Ovary (tissue), 9 donors: ENCODE data around the gene ARSG. TPM values are rescaled to one million over a fixed set of nuclear protein-coding genes. Genes with fewer than 3 reads are reported as not detected.
"Not testable (repeated sequence)": the region's sequence is repeated elsewhere in the genome, so short reads cannot be mapped to it uniquely, and the experiment has no call there.

ENCODE experiments used
- DNase-seq, 5 donors: peaks; one replicate each; pipeline ENCODE4 v3.0.0-alpha.2; 2019 to 2020
- H3K27ac ChIP-seq, 2 donors: fragments of 200-600 bp; one replicate each; pipeline versions ENCODE4 v1.5.1 to v1.8.0; 2019 to 2022
- H3K27me3 ChIP-seq: fragments of 200-600 bp; one replicate; pipeline ENCODE4 v1.8.0; 2022
- H3K36me3 ChIP-seq: fragments of 200-600 bp; sonication (generic); one replicate; pipeline ENCODE4 v1.5.1; 2019
- H3K4me1 ChIP-seq: one replicate; pipeline ENCODE4 v1.8.1; 2013; ENCODE audit warnings: mild to moderate bottlenecking, moderate library complexity; ENCODE audit not compliant: insufficient read depth
- H3K4me3 ChIP-seq: fragments of 200-600 bp; sonication (generic); one replicate; pipeline ENCODE4 v1.5.1; 2017
- H3K9me3 ChIP-seq, 2 donors: fragments of 200-600 bp in 1 of 2; sonication (generic) in 1 of 2; one replicate each; pipeline versions ENCODE4 v1.5.1 to v1.8.1; 2013 to 2019; ENCODE audit warnings: mild to moderate bottlenecking in 1 of 2, moderate library complexity in 1 of 2
- CTCF ChIP-seq, 3 donors: fragments of 450-650 bp in 2 of 3; fragments of 200-600 bp in 1 of 3; IDR thresholded peaks; one replicate each; pipeline versions ENCODE4 v1.5.1 to v1.8.0; 2016 to 2022; ENCODE audit warnings: antibody characterized with exemption in 3 of 3, mild to moderate bottlenecking in 1 of 3
- EP300 ChIP-seq: sonication (generic); formaldehyde crosslinking; IDR thresholded peaks from one replicate; pipeline ENCODE4 v1.6.1; 2017; ENCODE audit warnings: antibody characterized with exemption
- POLR2A ChIP-seq: fragments of 450-650 bp; IDR thresholded peaks from one replicate; pipeline ENCODE4 v1.6.1; 2017; ENCODE audit warnings: antibody characterized with exemption, mild to moderate bottlenecking, moderate library complexity
- WGBS, 3 donors: extraction: QIAGEN DNeasy Blood & Tissue Kit in 1 of 3; methylation state at CpG; one replicate each; pipeline versions ENCODE4 v1.1.5 to v1.1.7; 2013 to 2017; 5-methylcytosine and 5-hydroxymethylcytosine counted together
- intact Hi-C, 4 donors: fragments of 100-400 bp; cut with DNase I; formaldehyde crosslinking; loops; one replicate each; pipeline versions ENCODE4 v1.11.0 to v1.15.1; 2022 to 2023
- polyA plus RNA-seq, 2 donors: library from polyadenylated mRNA; stranded (reverse); fragments of 200-250 nt in 1 of 2; fragments of 350-450 nt in 1 of 2; fragmentation: Illumina TruSeq in 1 of 2; extraction: RNeasy Lipid Tissue Mini Kit (QIAGEN cat#74804) in 1 of 2; gene quantifications; one replicate each; pipeline ENCODE4 v1.2.3, GENCODE V29; 2013 to 2014
- total RNA-seq, 7 donors: library from RNA; depleted of rRNA in 2 of 7; stranded (reverse); fragments of >200 nt in 2 of 7; fragmentation: NEBNext Ultra II Directional in 3 of 7; extraction: Animal tissue kit (Norgen Biotek cat#: 25700) in 3 of 7; gene quantifications; one replicate each; pipeline versions ENCODE4 v1.1.0 to v1.2.4, GENCODE V29; 2016 to 2023
- donor health status: DM: no; HTN: no; CAD: no; lungs with moderate emphysema.
- donor health status: DM: no; HTN: no; CAD: no.
- donor health status: Bipolar disorder and iron deficiency.
- donor health status: DM: yes; HTN: yes; CAD: no.
- donor health status: DM: no; HTN: no; CAD: no.
- donor health status: DM: yes; HTN: yes; CAD: no.

The ARSG gene
- total and polyA plus RNA-seq, 9 donors, result 5.2 to 19.8 (median 11.1) TPM

- intact Hi-C loops, result no loop called here
- H3K27ac ChIP-seq, result no peak overlapping the region
Observed at GRCh38 chr17:68257934-68258333, 33.4 kb upstream of the ARSG start.

GRCh38 chr17:68258890-68259647 is 32.2 kb upstream of the ARSG start:
- H3K27ac ChIP-seq, result peak overlapping the region in 1 of 2 donors; percentile 57
- H3K9me3 ChIP-seq, H3K36me3 ChIP-seq, intact Hi-C loops, H3K4me3 ChIP-seq, H3K27me3 ChIP-seq, H3K4me1 ChIP-seq: not testable (repeated sequence)
- 6 to 9% (median 8%) methylated on average over 28 to 41 of the region's 44 CpGs for WGBS, 3 donors
- peak in 4 of 5 donors; percentile 23 to 72 (median 52) for DNase-seq

More at GRCh38 chr17:68257934-68258333, 33.4 kb upstream of the ARSG start:
- DNase-seq, result no peak
- no peaks in the 10 kb centered on the region for H3K4me1 ChIP-seq
- H3K9me3 ChIP-seq, result no peaks in the 10 kb centered on the region
- TF ChIP-seq EP300 (no peak), POLR2A (no peak), CTCF (IDR thresholded peaks at IDR 0.05) (no peak)
- no peak overlapping the region for H3K4me3 ChIP-seq
- no peaks in the 10 kb centered on the region for H3K36me3 ChIP-seq
- no peaks in the 10 kb centered on the region for H3K27me3 ChIP-seq

- H3K36me3 ChIP-seq, H3K27me3 ChIP-seq, DNase-seq, H3K4me1 ChIP-seq, H3K4me3 ChIP-seq, intact Hi-C loops, H3K27ac ChIP-seq, H3K9me3 ChIP-seq: not testable (repeated sequence)
- 62 to 69% (median 63%) methylated on average over 3 of the region's 3 CpGs for WGBS, 3 donors
Observed at GRCh38 chr17:68259648-68259951, 31.7 kb upstream of the ARSG start.

GRCh38 chr17:68260051-68260762 is 31.1 kb upstream of the ARSG start:
- Histone ChIP-seq H3K9me3 (no peaks in the 10 kb centered on the region), H3K4me3 (no peak overlapping the region), H3K4me1 (no peaks in the 10 kb centered on the region), H3K36me3 (no peaks in the 10 kb centered on the region), H3K27ac (no peak overlapping the region), H3K27me3 (no peaks in the 10 kb centered on the region)
- TF ChIP-seq CTCF (IDR thresholded peaks at IDR 0.05), result no peak
- TF ChIP-seq POLR2A, result no peak
- TF ChIP-seq EP300, result no peak
- 51 to 59% (median 59%) methylated on average over 9 of the region's 9 CpGs for WGBS, 3 donors
- no peak for DNase-seq
- intact Hi-C loops, result loop anchor here in 3 of 4 donors (5.0 to 10.0 kb wide), 3 partner anchors 137 to 202 kb away; no protein-coding TSS in a partner anchor

- DNase-seq, H3K27me3 ChIP-seq, H3K4me3 ChIP-seq, H3K4me1 ChIP-seq, H3K9me3 ChIP-seq, H3K36me3 ChIP-seq, H3K27ac ChIP-seq: not testable (repeated sequence)
- intact Hi-C loops, result loop anchor here (2.0 to 10.0 kb wide), 4 partner anchors 135 to 200 kb away; no protein-coding TSS in a partner anchor
- 34 to 46% (median 44%) methylated on average over 2 of the region's 2 CpGs for WGBS, 3 donors
Observed at GRCh38 chr17:68262467-68262866, 28.8 kb upstream of the ARSG start.

- not testable (repeated sequence) for H3K4me3 ChIP-seq, H3K27me3 ChIP-seq, H3K9me3 ChIP-seq, H3K4me1 ChIP-seq, H3K27ac ChIP-seq, H3K36me3 ChIP-seq, DNase-seq
- peak; percentile 15 to 64 (median 35) for TF ChIP-seq CTCF (IDR thresholded peaks at IDR 0.05)
- intact Hi-C loops, result loop anchor here (2.0 to 10.0 kb wide), 4 partner anchors 134 to 200 kb away; no protein-coding TSS in a partner anchor
- WGBS, 3 donors, result 10 to 12% (median 11%) methylated on average over 9 of the region's 9 CpGs
Observed at GRCh38 chr17:68263101-68263681, 28.1 kb upstream of the ARSG start.

- not testable (repeated sequence) for H3K27ac ChIP-seq, H3K36me3 ChIP-seq, H3K4me1 ChIP-seq, H3K9me3 ChIP-seq, DNase-seq, H3K4me3 ChIP-seq, H3K27me3 ChIP-seq
- 91 to 96% (median 91%) methylated on average over 2 of the region's 2 CpGs for WGBS, 3 donors
- intact Hi-C loops, result loop anchor here in 3 of 4 donors (10.0 kb wide), 1 partner anchor 169 kb away; no protein-coding TSS in a partner anchor
Observed at GRCh38 chr17:68265833-68266232, 25.5 kb upstream of the ARSG start.
